ENCODE results near the gene PSD4.

The PSD4 gene

DNA sequence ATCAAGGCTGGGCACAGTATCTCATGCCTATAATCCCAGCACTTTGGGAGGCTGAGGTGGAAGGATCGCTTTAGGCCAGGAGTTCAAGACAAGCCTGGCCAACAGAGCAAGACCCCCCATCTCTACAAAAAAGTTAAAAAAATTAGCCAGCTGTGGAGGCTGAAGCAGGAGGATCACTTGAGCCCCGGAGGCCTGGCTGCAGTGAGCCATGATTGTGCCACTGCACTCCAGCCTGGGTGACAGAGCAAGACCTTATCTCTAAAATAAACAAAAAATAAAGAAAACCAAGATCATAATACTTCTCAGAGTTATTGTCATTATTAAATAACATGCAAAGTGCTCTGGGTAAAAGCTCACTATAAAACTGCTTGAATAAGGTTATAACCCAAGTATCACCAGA, 31.5 kb upstream of the PSD4 start:
- no peak for DNase-seq (ENCODE audit: low read depth in 2 of 2)

DNA sequence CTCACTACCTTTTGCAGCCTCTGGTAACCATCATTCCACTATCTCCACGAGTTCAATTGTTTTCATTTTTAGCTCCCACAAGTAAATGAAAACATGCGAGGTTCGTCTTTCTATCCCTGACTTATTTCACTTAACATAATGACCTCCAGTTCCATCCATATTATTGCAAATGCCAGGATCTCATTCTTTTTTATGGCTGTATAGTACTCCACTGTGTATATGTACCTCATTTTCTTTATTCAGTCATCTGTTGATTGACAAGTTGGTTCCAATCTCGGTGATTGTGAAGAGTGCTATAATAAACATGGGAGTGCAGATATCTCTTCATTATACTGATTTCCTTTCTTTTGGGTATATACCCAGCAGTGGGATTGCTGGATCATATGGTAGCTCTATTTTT, 29.5 kb upstream of the PSD4 start:
- no peak for DNase-seq (ENCODE audit: low read depth in 2 of 2)

DNA sequence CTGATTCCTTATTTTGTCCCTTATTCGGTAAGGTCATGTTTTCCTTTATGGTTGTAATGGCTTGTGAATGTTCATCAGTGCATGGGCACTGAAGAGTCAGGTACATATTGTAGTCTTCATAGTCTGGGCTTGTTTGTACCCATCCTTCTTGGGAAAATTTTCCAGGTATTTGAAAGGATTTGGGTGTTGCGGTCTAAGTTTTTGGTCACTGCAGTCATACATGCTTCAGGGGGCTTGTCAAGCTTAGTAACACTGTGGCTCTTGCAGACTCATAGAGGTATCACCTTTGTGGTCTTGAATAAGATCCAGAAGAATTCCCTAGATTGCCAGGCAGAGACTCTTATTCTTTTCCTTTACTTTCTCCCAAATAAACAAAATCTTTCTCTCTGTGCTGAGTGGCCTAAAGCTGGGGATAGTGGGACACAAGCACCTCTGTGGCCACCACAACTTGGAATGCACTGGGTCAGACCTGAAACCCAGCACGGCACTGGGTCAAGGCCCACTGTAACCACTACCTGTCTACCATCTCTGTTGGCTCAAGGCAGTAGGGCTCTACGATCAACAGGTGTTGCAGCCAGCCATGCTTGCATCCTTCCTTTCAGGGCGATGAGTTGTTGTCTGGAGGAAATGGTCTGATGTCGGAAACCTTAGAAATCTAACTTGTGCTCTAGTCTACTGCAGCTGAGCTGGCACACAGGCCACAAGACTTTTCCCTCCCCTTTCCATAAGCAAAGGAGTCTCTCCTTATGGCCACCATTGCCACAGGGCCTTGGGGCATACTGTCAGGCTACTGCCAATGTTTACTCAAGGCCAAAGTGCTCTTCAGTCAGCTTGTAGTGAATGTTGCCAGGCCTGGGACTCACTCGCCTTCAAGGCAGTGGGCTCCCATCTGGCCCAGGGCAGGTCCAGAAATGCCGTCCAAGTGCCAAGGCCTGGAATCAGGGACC, 24.9 kb upstream of the PSD4 start:
- no peak for DNase-seq (ENCODE audit: low read depth in 2 of 2)

- no peak for DNase-seq (ENCODE audit: low read depth in 2 of 2)
These were observed 24.1 kb upstream of the PSD4 start for GRCh38 chr2:113149553-113150257.

- no peak for DNase-seq (ENCODE audit: low read depth in 2 of 2)
These were observed 23.5 kb upstream of the PSD4 start for GRCh38 chr2:113150258-113150601.

- DNase-seq (ENCODE audit: low read depth in 2 of 2): no peak
These were observed 18.4 kb upstream of the PSD4 start for GRCh38 chr2:113155331-113155730.

DNA sequence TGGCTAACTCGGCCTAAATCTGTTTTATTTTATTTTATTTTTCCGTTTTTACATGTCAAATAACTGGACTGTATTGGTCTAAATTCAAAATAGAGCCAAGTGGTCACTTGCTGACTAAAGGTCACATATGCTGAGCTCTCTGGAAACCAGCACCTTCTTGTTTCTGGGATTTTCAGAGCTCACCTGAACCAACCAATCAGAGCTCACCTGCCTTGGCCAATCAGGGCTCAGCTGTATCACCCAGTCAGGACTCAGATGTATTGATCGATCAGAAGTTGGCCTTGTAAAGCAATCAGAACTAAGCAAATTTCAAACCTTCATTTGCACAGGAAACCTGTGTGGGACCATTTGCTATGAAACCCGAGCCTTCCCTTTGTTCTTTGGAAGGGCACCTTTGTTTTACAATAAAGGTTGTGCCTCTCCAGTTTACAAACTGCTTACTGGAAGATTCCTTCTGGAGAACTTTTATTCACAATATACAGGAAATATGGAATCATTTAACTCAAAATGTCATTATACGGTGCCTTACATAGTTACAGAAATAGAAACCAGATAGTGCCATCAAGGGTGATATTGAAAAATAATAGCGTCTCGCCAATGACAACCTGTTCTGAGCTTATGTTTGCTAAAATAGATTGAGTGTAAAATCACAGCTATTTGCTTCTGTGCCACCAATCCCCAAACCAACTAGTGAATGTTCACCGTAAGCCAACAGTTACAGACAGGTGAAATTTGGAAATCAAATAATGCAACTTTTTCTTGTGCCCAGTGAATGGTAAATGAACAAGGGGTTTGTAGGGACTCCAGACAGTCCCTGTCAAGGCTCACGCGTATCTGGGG, 17.3 kb upstream of the PSD4 start:
- no peak for DNase-seq (ENCODE audit: low read depth in 2 of 2)

DNA sequence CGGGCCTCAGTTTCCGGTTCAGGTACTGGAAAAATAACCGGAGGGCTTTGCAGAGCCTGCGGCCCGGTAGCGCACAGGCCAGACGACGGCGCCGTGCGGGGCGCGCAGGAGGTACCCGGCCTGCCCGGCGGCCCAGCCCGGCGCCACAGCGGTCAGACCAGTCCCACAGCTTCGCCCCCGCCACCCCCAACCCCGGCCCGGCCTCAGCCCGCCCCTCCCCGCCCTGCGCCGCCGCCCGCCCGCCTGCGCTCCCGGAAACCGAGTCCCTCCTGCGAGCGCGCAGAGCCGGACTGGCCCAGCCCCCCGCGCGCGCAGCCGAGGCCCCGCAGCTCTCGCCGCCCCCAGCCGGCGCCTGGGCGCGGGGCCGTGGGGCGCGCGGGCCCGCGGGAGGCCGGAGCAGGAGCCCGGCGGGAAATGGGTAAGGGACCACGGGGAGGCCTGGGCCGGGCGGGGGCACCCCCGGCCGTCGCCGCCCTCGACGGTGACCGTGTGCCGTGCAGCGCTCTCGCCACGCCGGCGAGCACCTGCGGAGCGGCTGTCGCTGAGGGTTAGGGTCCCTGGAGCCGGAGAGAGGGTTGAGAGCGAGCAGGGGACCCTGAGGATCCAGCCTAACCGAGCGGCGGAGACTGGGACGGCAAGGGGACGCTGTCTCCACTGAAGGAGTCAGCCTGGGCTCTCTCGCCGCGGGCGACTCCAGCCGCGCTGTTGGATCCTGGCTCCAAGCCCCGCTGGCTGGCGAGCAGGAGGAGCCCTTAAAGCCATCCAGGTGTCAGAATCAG, 16.5 kb upstream of the PSD4 start:
- no peak for DNase-seq (ENCODE audit: low read depth in 2 of 2)

DNA sequence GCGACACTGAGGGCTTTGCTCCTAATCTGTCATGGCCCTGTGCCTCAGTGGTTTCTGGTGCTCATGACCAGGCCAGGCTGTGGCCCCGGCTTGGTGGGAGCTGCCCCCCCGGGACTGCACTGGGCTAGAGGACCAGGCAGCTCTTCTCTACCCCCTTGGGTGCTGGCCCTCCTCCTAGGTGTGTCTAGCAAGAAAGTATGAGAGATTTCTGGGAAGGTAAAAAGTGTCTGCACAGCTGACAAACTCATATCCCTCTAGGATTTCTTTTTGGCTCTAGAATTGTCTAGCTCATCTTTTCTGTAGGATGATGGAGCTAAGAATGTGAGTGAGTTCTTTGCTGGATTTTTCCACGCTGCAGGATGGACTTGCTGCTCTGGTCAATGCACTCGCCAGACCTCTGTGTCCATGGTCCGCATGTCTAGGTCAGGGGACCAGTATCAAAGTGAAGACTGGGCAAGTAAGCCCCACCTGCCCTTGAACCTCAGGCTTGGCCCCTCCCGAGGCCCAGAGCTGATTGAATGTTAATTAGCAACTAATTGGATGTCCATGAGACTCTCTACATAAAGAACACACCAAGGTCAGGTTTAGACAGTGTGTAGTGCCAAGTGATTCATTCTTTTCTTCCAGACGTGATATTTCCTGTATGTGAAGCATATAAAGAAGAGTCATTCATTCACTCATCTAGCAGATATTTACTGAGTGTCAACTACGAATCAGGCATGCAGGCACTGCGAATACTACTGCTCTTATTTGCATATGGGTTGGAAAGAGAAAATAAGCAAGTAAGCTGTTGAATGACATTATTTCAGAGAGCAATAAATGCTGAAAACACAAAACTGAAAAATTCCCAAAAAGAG, 15.6 kb upstream of the PSD4 start:
- DNase-seq (ENCODE audit: low read depth in 2 of 2): no peak

DNA sequence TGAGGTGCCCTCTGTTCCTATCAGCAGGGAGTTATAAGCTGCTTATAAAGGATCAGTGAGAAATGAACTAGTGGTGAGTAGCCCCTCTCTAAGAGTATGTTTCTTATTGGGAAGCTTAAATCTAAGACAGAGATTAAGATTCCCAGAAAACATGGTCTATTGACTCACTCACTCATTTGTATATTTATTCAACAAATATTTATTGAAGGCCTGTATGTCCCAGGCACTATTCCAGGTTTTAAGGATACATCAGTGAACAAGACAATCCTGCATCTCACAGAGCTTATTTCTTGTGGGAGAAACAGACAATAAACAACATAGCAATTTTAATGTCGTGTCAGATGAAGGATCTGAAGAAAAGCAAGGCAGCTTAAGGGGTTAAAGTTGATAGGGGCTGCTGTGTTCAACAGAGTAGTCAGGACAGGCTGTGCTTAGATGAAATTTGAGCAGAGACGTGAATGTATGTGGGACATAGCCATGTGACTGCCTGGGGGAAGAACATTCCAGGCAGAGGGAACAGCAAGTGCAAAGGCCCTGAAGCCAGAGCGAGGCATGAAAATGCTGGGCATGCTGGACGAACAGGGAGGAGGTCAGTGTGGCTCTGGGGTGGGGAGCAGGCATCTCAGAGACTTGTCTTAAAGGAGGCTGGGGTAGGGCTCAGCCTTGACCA, 14.8 kb upstream of the PSD4 start:
- no peak for DNase-seq (ENCODE audit: low read depth in 2 of 2)

GRCh38 chr2:113160248-113160647, 13.5 kb upstream of the PSD4 start:
- DNase-seq (ENCODE audit: low read depth in 2 of 2): no peak

- DNase-seq (ENCODE audit: low read depth in 2 of 2): no peak
These were observed 12.8 kb upstream of the PSD4 start for GRCh38 chr2:113160962-113161361.

DNA sequence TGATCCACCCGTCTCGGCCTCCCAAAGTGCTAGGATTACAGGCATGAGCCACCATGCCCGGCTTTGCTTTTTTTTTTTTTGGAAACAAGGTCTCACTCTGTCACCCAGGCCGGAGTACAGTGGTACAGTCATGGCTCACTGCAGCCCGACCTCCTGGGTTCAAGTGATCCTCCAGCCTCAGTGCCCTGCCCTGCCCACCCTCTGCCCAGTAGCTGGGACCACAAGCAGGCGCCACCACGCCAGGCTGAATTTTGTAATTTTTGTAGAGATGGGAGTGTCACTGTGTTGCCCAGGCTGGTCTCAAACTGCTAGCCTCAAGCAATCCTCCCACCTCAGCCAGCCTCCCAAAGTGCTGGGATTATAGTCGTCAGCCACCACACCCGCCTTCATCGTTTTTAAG, 11.6 kb upstream of the PSD4 start:
- DNase-seq (ENCODE audit: low read depth in 2 of 2): no peak

- no peak for DNase-seq (ENCODE audit: low read depth in 2 of 2)
These were observed 10.9 kb upstream of the PSD4 start for GRCh38 chr2:113162869-113163268.

DNA sequence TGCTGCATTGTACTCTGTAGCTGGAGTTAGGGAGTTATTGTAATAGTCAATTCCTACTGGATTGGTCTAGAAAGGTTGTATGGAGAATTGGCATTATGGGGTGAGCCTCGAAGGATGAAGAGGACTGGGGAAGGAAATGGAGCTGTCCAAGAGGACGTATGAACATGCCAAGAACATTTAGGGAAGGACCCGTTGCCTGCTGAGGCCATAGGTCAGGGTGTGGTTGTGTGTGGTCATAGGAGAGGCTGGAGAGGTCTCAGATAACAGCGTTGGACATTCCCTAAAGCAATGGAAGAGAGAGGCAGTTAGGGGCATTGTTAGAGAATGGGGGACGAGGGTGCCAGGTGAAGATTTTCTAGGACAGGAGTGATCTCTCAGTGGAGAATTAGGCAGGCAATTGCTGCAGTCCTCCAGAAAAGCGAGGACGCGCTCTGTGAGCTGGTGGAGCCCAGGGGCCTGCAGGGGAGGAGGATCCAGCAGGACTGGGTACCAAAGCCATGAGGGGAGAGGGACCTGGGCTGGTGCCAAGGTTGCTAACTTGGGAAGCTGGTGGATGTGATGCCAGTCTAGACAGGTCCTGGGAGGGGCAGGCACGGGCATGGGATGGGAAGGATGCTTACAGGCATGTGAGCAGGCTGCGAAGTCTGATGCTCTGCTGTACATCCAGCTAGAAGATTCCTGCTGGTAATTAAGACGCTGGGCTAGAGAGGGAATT, 9.4 kb upstream of the PSD4 start:
- no peak for DNase-seq (ENCODE audit: low read depth in 2 of 2)

DNA sequence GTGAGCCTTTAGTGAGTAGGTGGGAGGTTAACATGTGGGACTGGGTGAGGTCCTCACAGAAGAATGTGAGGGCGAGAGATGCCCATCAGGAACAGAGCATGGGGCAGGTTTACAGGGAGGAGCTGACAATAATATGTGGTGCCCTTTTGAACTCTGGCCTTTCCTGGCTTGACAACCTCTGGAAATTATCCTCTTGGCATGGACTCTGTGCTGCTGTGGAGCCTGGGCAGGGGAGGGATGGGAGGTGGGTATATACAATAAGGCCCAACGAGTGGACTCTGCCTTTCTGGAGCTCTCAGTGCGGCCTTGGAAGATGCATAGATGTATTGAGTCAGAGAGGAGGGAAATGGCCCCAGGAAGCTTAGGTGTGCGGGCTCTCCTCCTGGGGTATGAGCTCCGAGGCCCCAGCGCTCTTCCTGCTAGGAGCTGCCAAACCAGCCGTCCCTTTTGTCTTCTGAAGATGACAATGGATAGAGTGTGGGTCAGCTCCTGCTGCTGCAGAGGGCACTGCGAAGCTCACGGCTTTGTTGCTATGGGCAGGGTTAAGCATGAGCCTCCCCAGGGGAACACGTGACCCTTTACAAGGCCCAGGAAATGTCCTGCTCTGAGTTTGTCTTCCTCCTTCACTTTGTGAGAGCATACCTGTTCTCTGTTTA, 8.7 kb upstream of the PSD4 start:
- DNase-seq (ENCODE audit: low read depth in 2 of 2): no peak

DNA sequence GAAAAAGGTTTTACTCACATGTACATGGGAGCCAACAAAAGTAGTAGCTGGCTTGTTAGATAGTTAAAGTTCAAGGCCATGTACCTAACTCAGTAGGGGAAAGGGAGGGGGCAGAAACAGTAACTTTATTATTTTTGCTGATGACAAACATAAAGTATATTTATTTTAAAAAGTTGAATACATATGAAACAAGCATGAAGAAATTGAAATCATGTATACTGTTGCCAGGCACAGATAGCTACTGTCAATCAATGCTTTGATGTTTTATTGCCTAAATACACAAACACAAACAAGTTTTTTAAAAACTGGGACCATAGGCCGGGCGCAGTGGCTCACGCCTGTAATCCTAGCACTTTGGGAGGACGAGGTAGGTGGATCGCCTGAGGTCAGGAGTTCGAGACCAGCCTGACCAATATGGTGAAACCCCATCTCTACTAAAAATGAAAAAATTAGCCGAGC, 7.6 kb upstream of the PSD4 start:
- no peak for DNase-seq (ENCODE audit: low read depth in 2 of 2)

GRCh38 chr2:113167115-113167932, 6.4 kb upstream of the PSD4 start:
- no peak for DNase-seq (ENCODE audit: low read depth in 2 of 2)
